Peyer's patch (tissue), 4 donors: ENCODE data around the gene FNDC1.

Experiments
- CTCF ChIP-seq, 6 experiments: fragments of 450-650 bp in 4 of 6; fragments of 200-600 bp in 2 of 6; sonication (generic) in 1 of 6; IDR thresholded peaks; one replicate each; pipeline ENCODE4 v1.5.1; 2017 to 2019; ENCODE audit warnings: antibody characterized with exemption in 6 of 6, mild to moderate bottlenecking in 3 of 6, moderate library complexity in 1 of 6
- POLR2A ChIP-seq, 2 donors: fragments of 450-650 bp; IDR thresholded peaks; one replicate each; pipeline ENCODE4 v1.5.1; 2017; ENCODE audit warnings: antibody characterized with exemption in 2 of 2, mild to moderate bottlenecking in 2 of 2, moderate library complexity in 2 of 2

- no peak for TF ChIP-seq POLR2A (IDR thresholded peaks at IDR 0.05)
- no peak for TF ChIP-seq CTCF (IDR thresholded peaks at IDR 0.05)
These were observed 5.3 kb upstream of the FNDC1 start for GRCh38 chr6:159163901-159164370.
